HepG2 (cell line): Measurements from ENCODE around the gene SETD1A. TPM values are rescaled to one million over a fixed set of nuclear protein-coding genes. Genes with fewer than 3 reads are reported as not detected.
A peak's percentile ranks its signal among the peaks of the same experiment; 100 is the strongest.

Experiments used
- CREM ChIP-seq, 2 experiments: sonication (generic) in 1 of 2; formaldehyde crosslinking in 1 of 2; IDR thresholded peaks; 2 replicates each; pipeline versions ENCODE4 v1.4.0 to v1.6.1; 2016 to 2020; ENCODE audit warnings: antibody characterized with exemption in 1 of 2, mild to moderate bottlenecking in 1 of 2, missing genetic modification reagents in 1 of 2
- KDM3A ChIP-seq: IDR thresholded peaks from 2 replicates; pipeline ENCODE4 v1.6.1; 2018; ENCODE audit warnings: low read depth, missing compliant biosample characterization
- NCOR1 ChIP-seq: fragments of 200-600 bp; sonication (generic); IDR thresholded peaks from 2 replicates; pipeline ENCODE4 v1.7.0; 2017; ENCODE audit warnings: antibody characterized with exemption, low read length, borderline replicate concordance
- PAWR ChIP-seq: sonication (generic); formaldehyde crosslinking; IDR thresholded peaks from 2 replicates; pipeline ENCODE4 v1.4.0; 2020; ENCODE audit warnings: missing genetic modification reagents, mild to moderate bottlenecking, borderline replicate concordance
- PHF20 ChIP-seq: sonication (generic); formaldehyde crosslinking; IDR thresholded peaks from 2 replicates; pipeline ENCODE4 v1.5.0; 2020; ENCODE audit warnings: mild to moderate bottlenecking, missing genetic modification reagents
- PLRG1 ChIP-seq: fragments of 450-650 bp; conservative IDR thresholded peaks from 2 replicates; pipeline ENCODE4 v1.6.1; 2016
- POLR2AphosphoS2 ChIP-seq: IDR thresholded peaks from 2 replicates; pipeline ENCODE4 v1.6.1; 2011; ENCODE audit warnings: low read depth, low read length, improper control_type of control experiment
- RELA ChIP-seq: sonication (generic); formaldehyde crosslinking; IDR thresholded peaks from 2 replicates; pipeline ENCODE4 v1.4.0; 2020; ENCODE audit warnings: missing genetic modification reagents
- SALL2 ChIP-seq: sonication (generic); formaldehyde crosslinking; IDR thresholded peaks from 2 replicates; pipeline ENCODE4 v1.8.1; 2023; ENCODE audit warnings: mild to moderate bottlenecking, missing genetic modification reagents, inconsistent platforms
- THYN1 ChIP-seq: sonication (generic); formaldehyde crosslinking; IDR thresholded peaks from 2 replicates; pipeline ENCODE4 v1.8.1; 2023; ENCODE audit warnings: low read depth, mild to moderate bottlenecking, moderate library complexity, missing genetic modification reagents, borderline replicate concordance
- U2AF2 ChIP-seq: fragments of 200-400 bp; formaldehyde crosslinking; IDR thresholded peaks from 2 replicates; pipeline ENCODE4 v1.6.1; 2017; ENCODE audit warnings: low read depth, mild to moderate bottlenecking, low read length
- ZC3H4 ChIP-seq: sonication (generic); formaldehyde crosslinking; IDR thresholded peaks from 2 replicates; pipeline ENCODE4 v1.4.0; 2020; ENCODE audit warnings: missing genetic modification reagents, borderline replicate concordance
- ZNF143 ChIP-seq: sonication (generic); formaldehyde crosslinking; IDR thresholded peaks from 2 replicates; pipeline ENCODE4 v1.4.0; 2020; ENCODE audit warnings: missing genetic modification reagents
- ZNF24 ChIP-seq: fragments of 450-650 bp; IDR thresholded peaks from 2 replicates; pipeline ENCODE4 v1.6.1; 2017; ENCODE audit warnings: antibody characterized with exemption, mild to moderate bottlenecking
- ZNF329 ChIP-seq: sonication (generic); formaldehyde crosslinking; IDR thresholded peaks from 2 replicates; pipeline ENCODE4 v1.9.0; 2021; ENCODE audit warnings: low read depth, mild to moderate bottlenecking, missing genetic modification reagents
- ZNF510 ChIP-seq: sonication (generic); formaldehyde crosslinking; IDR thresholded peaks from 2 replicates; pipeline ENCODE4 v1.4.0; 2020; ENCODE audit warnings: low read depth, mild to moderate bottlenecking, missing genetic modification reagents
- ZNF777 ChIP-seq: sonication (generic); formaldehyde crosslinking; IDR thresholded peaks from 2 replicates; pipeline ENCODE4 v1.4.0; 2020; ENCODE audit warnings: missing genetic modification reagents
- polyA plus RNA-seq, 8 experiments: library from polyadenylated mRNA; depleted of rRNA in 3 of 8; stranded (reverse) in 7 of 8; unstranded in 1 of 8; fragments of >200 nt; fragmentation: Illumina TruSeq in 4 of 8; extraction: Trizol in 4 of 8; gene quantifications; 2 replicates each; pipeline versions ENCODE4 v1.2.1 to v1.2.3, GENCODE V29; 2011 to 2016; ENCODE audit warnings: low read depth in 4 of 8, missing spikeins in 1 of 8, mixed read lengths in 1 of 8; ENCODE audit not compliant: insufficient read depth in 1 of 8
- total RNA-seq, 5 experiments: library from RNA; depleted of rRNA; stranded (reverse); fragments of >200 nt; fragmentation: Illumina TruSeq; extraction: Trizol; gene quantifications; 2 replicates each; pipeline ENCODE4 v1.2.3, GENCODE V29; 2016; ENCODE audit warnings: low read depth in 1 of 5
- TF ChIP-seq, protein P1 (sequence below): sonication (generic); formaldehyde crosslinking; IDR thresholded peaks from 2 replicates; pipeline ENCODE4 v1.4.0; 2020; ENCODE audit warnings: missing genetic modification reagents, mild to moderate bottlenecking, borderline replicate concordance
- TF ChIP-seq, protein P2 (sequence below): sonication (generic); formaldehyde crosslinking; IDR thresholded peaks from 2 replicates; pipeline ENCODE4 v1.4.0; 2020; ENCODE audit warnings: missing genetic modification reagents
- TF ChIP-seq, protein P3 (sequence below): sonication (generic); formaldehyde crosslinking; IDR thresholded peaks from 2 replicates; pipeline ENCODE4 v1.5.0; 2020; ENCODE audit warnings: mild to moderate bottlenecking, missing genetic modification reagents, borderline replicate concordance
- TF ChIP-seq, protein P4 (sequence below): sonication (generic); formaldehyde crosslinking; IDR thresholded peaks from 2 replicates; pipeline ENCODE4 v1.5.0; 2020; ENCODE audit warnings: mild to moderate bottlenecking, missing genetic modification reagents

SETD1A gene
- total and polyA plus RNA-seq, 2 of the 13 experiments (the other 11 are each of a cell fraction or from before 2014, with no cell fraction given) = 3.8 to 5.6 TPM

DNA sequence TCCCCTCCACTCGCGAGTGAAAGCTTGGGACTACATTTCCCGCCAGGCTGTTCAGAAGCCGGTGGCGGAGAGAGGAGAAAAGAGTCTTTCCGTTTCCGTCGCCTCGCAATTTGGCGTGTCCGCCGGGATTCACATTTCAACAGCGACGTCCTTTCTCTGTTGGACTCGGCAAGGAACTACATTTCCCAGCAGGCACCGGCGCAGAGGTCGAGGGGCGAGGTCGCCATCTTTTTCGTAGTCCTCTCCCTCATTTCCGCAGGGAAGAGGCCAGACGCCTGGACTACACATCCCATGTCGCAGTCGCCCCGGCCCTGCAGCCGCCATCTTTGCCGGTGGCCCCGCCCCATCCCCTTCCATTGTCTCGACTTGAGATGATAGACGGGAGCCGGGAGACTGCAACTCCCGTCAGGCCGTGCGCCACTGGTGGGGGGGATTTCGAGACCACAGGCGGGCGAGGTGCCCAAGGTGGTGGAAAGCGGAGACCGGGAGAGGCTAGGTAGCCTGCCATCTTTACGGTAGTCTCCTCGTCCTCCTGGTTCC, 35.1 kb upstream of the SETD1A start (continued):
- 0 out of 2 replicates have a peak, but pooled peaks have one; percentile 7 for TF ChIP-seq ZNF329 (CRISPR knock-in tag)
- TF ChIP-seq, protein P1, sequence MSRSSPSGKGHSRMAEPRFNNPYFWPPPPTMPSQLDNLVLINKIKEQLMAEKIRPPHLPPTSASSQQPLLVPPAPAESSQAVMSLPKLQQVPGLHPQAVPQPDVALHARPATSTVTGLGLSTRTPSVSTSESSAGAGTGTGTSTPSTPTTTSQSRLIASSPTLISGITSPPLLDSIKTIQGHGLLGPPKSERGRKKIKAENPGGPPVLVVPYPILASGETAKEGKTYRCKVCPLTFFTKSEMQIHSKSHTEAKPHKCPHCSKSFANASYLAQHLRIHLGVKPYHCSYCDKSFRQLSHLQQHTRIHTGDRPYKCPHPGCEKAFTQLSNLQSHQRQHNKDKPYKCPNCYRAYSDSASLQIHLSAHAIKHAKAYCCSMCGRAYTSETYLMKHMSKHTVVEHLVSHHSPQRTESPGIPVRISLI = peak; percentile 23; the same call in 1 of the 2 replicates
- TF ChIP-seq ZC3H4 (CRISPR knock-in tag) = no peak
- TF ChIP-seq, protein P2, sequence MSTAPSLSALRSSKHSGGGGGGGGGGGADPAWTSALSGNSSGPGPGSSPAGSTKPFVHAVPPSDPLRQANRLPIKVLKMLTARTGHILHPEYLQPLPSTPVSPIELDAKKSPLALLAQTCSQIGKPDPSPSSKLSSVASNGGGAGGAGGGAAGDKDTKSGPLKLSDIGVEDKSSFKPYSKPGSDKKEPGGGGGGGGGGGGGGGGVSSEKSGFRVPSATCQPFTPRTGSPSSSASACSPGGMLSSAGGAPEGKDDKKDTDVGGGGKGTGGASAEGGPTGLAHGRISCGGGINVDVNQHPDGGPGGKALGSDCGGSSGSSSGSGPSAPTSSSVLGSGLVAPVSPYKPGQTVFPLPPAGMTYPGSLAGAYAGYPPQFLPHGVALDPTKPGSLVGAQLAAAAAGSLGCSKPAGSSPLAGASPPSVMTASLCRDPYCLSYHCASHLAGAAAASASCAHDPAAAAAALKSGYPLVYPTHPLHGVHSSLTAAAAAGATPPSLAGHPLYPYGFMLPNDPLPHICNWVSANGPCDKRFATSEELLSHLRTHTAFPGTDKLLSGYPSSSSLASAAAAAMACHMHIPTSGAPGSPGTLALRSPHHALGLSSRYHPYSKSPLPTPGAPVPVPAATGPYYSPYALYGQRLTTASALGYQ = peak; percentile 41
- no peak for TF ChIP-seq PLRG1
- peak; percentile 75 for TF ChIP-seq PHF20 (CRISPR knock-in tag)
- TF ChIP-seq RELA (CRISPR knock-in tag) = no peak
- TF ChIP-seq ZNF510 (CRISPR knock-in tag) = no peak; the same call in 1 of the 2 replicates
- TF ChIP-seq POLR2AphosphoS2 = no peak
- peak; percentile 11; the same call in 1 of the 2 replicates for TF ChIP-seq KDM3A (CRISPR knock-in tag)
- TF ChIP-seq PAWR (CRISPR knock-in tag) = no peak
- peak; percentile 82 for TF ChIP-seq SALL2 (CRISPR knock-in tag)
- TF ChIP-seq, protein P3, sequence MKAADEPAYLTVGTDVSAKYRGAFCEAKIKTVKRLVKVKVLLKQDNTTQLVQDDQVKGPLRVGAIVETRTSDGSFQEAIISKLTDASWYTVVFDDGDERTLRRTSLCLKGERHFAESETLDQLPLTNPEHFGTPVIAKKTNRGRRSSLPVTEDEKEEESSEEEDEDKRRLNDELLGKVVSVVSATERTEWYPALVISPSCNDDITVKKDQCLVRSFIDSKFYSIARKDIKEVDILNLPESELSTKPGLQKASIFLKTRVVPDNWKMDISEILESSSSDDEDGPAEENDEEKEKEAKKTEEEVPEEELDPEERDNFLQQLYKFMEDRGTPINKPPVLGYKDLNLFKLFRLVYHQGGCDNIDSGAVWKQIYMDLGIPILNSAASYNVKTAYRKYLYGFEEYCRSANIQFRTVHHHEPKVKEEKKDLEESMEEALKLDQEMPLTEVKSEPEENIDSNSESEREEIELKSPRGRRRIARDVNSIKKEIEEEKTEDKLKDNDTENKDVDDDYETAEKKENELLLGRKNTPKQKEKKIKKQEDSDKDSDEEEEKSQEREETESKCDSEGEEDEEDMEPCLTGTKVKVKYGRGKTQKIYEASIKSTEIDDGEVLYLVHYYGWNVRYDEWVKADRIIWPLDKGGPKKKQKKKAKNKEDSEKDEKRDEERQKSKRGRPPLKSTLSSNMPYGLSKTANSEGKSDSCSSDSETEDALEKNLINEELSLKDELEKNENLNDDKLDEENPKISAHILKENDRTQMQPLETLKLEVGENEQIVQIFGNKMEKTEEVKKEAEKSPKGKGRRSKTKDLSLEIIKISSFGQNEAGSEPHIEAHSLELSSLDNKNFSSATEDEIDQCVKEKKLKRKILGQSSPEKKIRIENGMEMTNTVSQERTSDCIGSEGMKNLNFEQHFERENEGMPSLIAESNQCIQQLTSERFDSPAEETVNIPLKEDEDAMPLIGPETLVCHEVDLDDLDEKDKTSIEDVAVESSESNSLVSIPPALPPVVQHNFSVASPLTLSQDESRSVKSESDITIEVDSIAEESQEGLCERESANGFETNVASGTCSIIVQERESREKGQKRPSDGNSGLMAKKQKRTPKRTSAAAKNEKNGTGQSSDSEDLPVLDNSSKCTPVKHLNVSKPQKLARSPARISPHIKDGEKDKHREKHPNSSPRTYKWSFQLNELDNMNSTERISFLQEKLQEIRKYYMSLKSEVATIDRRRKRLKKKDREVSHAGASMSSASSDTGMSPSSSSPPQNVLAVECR (CRISPR knock-in tag) = peak; percentile 77; the same call in 1 of the 2 replicates
- peak; percentile 44; the same call in 1 of the 2 replicates for TF ChIP-seq ZNF777
- no peak for TF ChIP-seq U2AF2
- TF ChIP-seq, protein P4, sequence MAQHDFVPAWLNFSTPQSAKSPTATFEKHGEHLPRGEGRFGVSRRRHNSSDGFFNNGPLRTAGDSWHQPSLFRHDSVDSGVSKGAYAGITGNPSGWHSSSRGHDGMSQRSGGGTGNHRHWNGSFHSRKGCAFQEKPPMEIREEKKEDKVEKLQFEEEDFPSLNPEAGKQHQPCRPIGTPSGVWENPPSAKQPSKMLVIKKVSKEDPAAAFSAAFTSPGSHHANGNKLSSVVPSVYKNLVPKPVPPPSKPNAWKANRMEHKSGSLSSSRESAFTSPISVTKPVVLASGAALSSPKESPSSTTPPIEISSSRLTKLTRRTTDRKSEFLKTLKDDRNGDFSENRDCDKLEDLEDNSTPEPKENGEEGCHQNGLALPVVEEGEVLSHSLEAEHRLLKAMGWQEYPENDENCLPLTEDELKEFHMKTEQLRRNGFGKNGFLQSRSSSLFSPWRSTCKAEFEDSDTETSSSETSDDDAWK (CRISPR knock-in tag) = no peak
- 0 out of 2 replicates have a peak, but pooled peaks have one; percentile 77 for TF ChIP-seq THYN1 (CRISPR knock-in tag)
- TF ChIP-seq ZNF24 = no peak
- TF ChIP-seq NCOR1 = no peak
- TF ChIP-seq ZNF143 (CRISPR knock-in tag) = peak; percentile 89
- TF ChIP-seq CREM (IDR thresholded peaks at IDR 0.05) = peak; percentile 100
- peak; percentile 64; the same call in 1 of the 2 replicates for TF ChIP-seq CREM (CRISPR knock-in tag; IDR thresholded peaks at IDR 0.05)
